Fibroblast of mammary gland (primary cell): ENCODE results near the gene CD37.
"Not testable (repeated sequence)": the region's sequence is repeated elsewhere in the genome, so short reads cannot be mapped to it uniquely, and the experiment has no call there.

Experiments used
- DNase-seq: peaks from one replicate; pipeline ENCODE4 v3.0.0-alpha.2; 2010; ENCODE audit warnings: low read depth
- H3K4me3 ChIP-seq: 2 replicates; pipeline ENCODE4 v1.5.1; 2011; ENCODE audit warnings: low read depth, mild to moderate bottlenecking, low read length, moderate library complexity; ENCODE audit not compliant: control insufficient read depth
- CTCF ChIP-seq: conservative IDR thresholded peaks from 2 replicates; pipeline ENCODE4 v1.5.1; 2011; ENCODE audit warnings: low read depth, low read length, inconsistent platforms; ENCODE audit not compliant: control insufficient read depth, insufficient read depth

Gene CD37

GRCh38 chr19:49335071-49335783, at the start of gene CD37:
Gene CD37, plus strand, starts transcription at chr19:49335406. Its CDS starts 135 bp downstream, at chr19:49335541.
- TF ChIP-seq CTCF, result no peak
- DNase-seq, result no peak
- no peak within 1 kb of the TSS for H3K4me3 ChIP-seq

- no peak for TF ChIP-seq CTCF
- H3K4me3 ChIP-seq, result no peak overlapping the region
- no peak for DNase-seq
These were observed 48.0 kb upstream of the CD37 start for GRCh38 chr19:49287141-49287770.

- DNase-seq, H3K4me3 ChIP-seq: not testable (repeated sequence)
These were observed 47.0 kb upstream of the CD37 start for GRCh38 chr19:49288205-49288604.

- DNase-seq, H3K4me3 ChIP-seq: not testable (repeated sequence)
These were observed 45.9 kb upstream of the CD37 start for GRCh38 chr19:49289286-49289685.

- no peak for DNase-seq
These were observed 44.7 kb upstream of the CD37 start for GRCh38 chr19:49290517-49290916.

GRCh38 chr19:49294401-49294800, 40.8 kb upstream of the CD37 start:
- no peak overlapping the region for H3K4me3 ChIP-seq
- TF ChIP-seq CTCF, result no peak
- no peak for DNase-seq

More at GRCh38 chr19:49290517-49290916, 44.7 kb upstream of the CD37 start:
- TF ChIP-seq CTCF, result no peak
- no peak overlapping the region for H3K4me3 ChIP-seq

GRCh38 chr19:49295208-49295880, 39.9 kb upstream of the CD37 start:
- TF ChIP-seq CTCF, result no peak
- no peak for DNase-seq
- no peak overlapping the region for H3K4me3 ChIP-seq
